SIG-M5 (cell line): Measurements from ENCODE around the gene VIPAS39.
A peak's percentile ranks its signal among the peaks of the same experiment; 100 is the strongest.
"Not testable (repeated sequence)": the region's sequence is repeated elsewhere in the genome, so short reads cannot be mapped to it uniquely, and the experiment has no call there.

Experiments used
- DNase-seq: peaks from one replicate; lab custom pipeline; 2025; lab: John Stamatoyannopoulos, UW

The VIPAS39 gene

GRCh38 chr14:77470224-77470870 is 12.9 kb upstream of the VIPAS39 start:
- no peak for DNase-seq

DNA sequence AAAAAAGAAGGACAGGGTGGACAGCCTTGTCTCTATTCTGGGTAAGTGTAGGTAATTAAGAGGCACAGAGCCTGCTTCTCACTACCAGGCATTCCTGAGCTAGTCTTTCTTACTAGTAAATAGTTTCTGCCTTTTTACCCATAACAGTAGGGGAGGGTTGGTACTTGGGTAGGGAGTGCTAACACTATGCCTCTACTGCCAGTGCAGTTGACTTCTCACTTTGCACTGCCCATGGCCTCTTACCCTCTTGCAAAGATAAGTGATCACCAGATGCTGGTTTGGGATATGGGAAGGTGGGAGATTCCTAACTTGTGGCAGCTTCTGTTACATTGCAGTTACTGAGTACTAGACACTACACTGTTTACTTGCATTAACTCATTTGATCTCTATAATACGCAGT is 12.1 kb upstream of the VIPAS39 start:
- no peak for DNase-seq

DNA sequence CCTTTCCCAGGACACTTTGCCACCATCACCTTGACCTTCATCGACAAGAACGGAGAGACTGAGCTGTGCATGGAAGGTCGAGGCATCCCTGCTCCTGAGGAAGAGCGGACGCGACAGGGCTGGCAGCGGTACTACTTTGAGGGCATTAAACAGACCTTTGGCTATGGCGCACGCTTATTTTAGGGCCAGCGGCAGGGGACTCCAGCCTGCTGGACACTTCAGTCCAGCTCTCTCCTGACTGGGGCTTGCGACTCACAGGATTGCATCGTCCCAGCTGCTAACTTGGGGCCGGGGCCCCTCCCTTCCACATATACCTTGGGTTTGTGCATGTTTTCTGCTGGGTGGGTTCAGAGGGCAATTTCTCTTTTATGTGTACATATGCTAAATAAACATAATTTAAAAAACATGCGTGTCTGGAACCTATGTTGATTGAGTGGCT is 11.7 kb upstream of the VIPAS39 start:
- no peak for DNase-seq

- no peak for DNase-seq
Measured at GRCh38 chr14:77467801-77468200, 10.4 kb upstream of the VIPAS39 start.

- no peak for DNase-seq
Measured at GRCh38 chr14:77459072-77459723, 1.8 kb upstream of the VIPAS39 start.

DNA sequence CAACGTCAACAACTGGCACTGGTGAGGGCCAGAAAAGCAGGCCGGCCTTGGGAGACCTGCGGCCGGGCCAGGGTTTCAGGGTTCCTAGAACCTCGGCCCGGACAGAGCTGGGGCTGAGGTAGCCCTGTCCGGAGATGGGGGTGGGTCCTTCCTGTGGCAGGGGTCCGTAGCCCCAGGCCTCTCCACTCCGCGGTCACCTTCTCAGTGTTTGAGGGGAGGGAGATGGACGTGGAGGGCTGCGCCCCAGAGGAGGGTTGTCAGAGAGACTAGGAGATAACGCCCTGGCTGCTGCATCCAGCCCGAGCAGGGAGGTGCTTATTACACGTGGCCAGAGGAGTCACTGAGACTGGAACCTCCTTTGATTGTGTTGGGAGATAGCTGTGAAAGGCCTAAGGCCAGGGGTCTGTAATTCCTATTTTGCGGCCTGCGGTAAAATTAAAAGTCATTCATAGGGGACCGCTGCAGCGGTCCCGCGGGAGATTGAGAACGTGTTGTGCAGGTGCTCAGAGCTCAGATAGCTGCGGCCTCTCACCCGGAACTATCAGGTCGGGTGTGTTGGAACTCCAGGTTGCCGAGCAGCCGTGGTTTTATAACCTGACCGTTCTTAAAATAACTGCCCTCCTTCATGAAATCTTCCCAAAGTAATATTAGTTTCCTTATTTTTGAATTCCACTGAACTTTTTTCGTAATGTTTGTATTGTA is 999 bp upstream of the VIPAS39 start:
- DNase-seq: no peak

GRCh38 chr14:77457115-77457521 is 283 bp downstream of the VIPAS39 start:
- no peak for DNase-seq

DNA sequence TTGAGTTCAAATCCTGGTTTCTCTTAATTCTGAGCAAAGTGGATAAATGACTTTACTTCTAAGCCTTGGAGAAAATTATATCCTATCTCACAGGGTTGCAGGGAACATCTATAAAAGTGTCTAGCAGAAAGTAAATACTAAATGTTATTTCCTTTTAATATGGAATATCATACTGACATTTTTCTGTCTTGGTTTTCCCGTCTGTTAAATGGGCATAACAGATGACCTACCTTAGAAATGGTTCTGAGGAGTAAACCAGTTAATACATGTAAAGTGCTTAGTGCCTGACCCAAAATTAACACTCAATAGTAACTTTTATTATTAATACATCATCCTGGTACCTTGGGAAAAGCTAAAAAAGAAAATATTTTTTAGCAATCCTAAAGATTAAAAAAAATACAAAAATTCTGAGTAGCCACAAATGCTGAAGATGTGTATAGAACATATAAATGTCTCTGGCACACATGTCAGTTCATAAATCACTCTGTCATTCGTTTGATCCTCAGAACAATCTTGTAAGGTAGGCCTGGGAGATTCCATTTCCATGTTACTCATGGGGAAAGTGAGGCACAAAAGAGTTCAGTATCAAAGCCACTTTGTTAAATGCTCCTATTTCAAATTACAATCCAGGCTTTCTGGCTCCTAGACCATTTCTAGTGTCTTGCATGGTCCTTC is 1.3 kb downstream of the VIPAS39 start:
- DNase-seq: no peak

DNA sequence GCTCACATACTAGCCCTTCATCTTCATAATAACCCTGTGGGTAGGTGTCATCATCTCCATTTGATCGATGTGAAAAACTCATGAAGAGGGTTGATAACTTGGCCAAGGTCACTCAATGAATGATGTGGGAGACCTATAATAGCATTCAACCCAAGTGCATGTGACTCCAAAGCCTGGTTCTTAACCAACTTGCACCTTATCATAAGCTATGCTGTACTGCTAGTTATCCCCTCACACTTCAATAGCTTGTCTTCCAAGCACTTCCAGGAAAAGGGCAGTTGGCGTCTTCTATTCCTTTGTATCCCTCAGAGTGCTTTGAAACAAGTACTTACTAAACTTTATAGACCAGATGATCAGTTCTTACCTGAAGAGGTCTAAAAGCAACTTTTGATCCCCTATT is 15.2 kb downstream of the VIPAS39 start:
- DNase-seq: no peak

GRCh38 chr14:77439861-77440260 is 17.5 kb downstream of the VIPAS39 start:
- DNase-seq: no peak

DNA sequence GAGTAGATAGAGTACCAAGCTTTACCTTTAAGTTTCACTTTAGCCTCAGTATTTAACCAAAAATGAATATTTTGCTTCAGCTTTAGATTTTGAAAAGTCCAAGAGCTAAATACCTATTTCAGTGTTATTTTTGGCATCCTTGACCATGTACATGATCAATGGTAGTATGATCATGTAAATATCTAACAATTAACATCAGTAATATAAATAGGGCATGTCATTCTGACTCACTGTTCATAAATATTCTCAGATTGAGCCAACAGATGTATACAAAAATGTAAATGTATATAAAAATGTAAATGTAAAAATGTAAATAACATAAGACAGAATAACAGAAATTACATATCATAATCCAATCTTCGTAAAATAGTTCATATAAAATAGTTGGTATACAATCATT is 18.8 kb downstream of the VIPAS39 start:
- no peak for DNase-seq

- DNase-seq: no peak
Measured at GRCh38 chr14:77436042-77436441, 21.4 kb downstream of the VIPAS39 start.

- no peak for DNase-seq
Measured at GRCh38 chr14:77426396-77426795, 31.0 kb downstream of the VIPAS39 start.

DNA sequence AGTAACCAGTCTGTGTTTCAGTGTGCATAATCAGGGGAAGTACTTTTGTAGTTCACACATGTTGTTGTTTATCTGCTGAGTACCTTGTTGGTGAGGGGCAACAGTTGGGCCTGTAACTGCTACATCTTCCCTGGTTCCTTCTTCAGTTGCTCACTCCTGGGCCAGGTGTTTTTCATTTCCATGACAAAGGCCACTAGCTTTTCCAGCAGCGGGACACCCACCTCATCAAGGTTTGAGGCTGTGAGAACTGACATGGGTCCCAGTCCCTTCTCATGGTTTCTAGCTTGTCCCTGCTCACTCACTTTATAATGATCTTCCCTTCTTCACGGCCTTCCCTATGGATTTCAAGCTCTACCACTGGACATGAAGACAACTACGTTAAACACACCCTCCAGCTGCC is 32.5 kb downstream of the VIPAS39 start:
- DNase-seq: no peak

GRCh38 chr14:77423423-77423822 is 34.0 kb downstream of the VIPAS39 start, which contains the start of gene NOXRED1:
Gene NOXRED1 (minus strand): TSS chr14:77423523. CDS start chr14:77422889, 634 bp downstream.
- DNase-seq: no peak

GRCh38 chr14:77421201-77421600 is 36.2 kb downstream of the VIPAS39 start:
- DNase-seq: no peak

- DNase-seq: no peak
Measured at GRCh38 chr14:77416836-77417235, 40.6 kb downstream of the VIPAS39 start.

DNA sequence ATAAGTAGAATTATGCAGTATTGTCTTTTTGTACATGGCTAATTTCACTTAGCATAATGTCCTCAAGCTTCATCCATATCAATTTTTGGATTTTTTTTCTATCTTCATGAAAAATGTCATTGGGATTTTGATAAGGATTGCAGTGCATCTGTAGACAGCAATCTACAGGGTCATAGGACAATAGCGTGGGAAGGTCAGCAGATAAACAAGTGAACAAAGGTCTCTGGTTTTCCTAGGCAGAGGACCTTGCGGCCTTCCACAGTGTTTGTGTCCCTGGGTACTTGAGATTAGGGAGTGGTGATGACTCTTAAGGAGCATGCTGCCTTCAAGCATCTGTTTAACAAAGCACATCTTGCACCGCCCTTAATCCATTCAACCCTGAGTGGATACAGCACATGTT is 41.3 kb downstream of the VIPAS39 start:
- not testable (repeated sequence) for DNase-seq

GRCh38 chr14:77415403-77416030 is 41.9 kb downstream of the VIPAS39 start:
- DNase-seq: not testable (repeated sequence)

- no peak for DNase-seq
Measured at GRCh38 chr14:77409131-77409533, 48.3 kb downstream of the VIPAS39 start.

DNA sequence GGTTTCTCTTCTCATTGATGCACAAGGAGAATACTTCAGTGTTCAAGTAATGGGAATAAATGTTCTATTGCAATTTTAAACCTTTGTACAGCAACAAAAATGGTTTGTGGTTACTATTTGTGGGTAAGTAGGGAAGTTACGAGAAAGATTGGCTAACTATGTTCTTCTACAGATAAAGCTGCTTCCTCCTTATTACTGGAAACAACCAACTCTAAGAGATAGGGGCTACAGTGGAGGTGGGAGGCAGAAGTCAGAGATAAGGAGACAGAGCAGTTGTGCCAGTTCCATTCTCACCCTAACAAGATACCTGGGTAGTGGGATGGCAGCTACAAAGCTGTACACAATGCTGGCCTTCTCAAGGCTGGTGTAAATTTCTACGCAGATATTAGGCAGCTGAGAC is 50.2 kb downstream of the VIPAS39 start:
- DNase-seq: peak; percentile 67

- DNase-seq: peak; percentile 8
Measured at GRCh38 chr14:77406718-77407117, 50.7 kb downstream of the VIPAS39 start.
